GM18870 (cell line): ENCODE data around the gene PHEX.
"Not testable (repeated sequence)": the region's sequence is repeated elsewhere in the genome, so short reads cannot be mapped to it uniquely, and the experiment has no call there.

ENCODE experiments used
- ATAC-seq: cut with Tn5 transposase; IDR thresholded peaks from one replicate; pipeline ENCODE4 v1.9.1; 2021; ENCODE audit warnings: moderate library complexity; ENCODE audit not compliant: unreplicated experiment

The PHEX gene

DNA sequence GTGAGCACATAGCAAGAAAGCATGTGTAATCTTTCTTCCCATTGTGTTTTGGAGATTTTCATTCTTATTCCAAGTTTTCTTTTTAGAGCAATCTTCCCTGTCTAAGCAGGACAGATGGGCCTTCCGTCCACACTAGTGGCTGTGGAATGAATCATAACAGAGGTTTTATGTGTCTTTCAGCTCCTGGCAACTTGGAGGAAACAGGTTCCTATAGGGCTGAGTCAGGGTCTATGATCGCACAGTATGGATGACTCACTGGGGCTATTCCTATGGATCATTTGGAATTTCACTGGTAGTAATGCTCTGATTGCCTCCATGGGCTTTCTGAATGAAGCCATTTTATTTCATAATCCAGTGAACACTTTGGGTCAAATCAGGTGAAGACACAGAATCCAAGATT lies 188.8 kb downstream of the PHEX start:
- no peak for ATAC-seq

DNA sequence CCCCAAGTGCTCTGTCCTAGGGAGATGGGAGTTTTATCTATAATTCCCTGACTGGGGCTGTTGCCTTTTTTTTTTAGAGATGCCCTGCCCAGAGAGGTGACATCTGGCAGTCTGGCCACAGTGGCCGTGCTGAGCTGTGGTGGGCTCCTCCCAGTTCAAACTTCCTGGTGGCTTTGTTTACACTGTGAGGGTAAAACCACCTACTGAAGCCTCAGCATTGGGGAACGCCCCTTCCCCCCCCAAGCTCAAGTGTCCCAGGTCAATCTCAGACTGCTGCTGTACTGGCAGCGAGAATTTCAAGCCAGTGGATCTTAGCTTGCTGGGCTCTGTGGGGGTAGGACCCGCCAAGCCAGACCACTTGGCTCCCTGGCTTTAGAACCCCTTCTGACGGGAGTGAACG lies 202.3 kb downstream of the PHEX start:
- no peak for ATAC-seq

DNA sequence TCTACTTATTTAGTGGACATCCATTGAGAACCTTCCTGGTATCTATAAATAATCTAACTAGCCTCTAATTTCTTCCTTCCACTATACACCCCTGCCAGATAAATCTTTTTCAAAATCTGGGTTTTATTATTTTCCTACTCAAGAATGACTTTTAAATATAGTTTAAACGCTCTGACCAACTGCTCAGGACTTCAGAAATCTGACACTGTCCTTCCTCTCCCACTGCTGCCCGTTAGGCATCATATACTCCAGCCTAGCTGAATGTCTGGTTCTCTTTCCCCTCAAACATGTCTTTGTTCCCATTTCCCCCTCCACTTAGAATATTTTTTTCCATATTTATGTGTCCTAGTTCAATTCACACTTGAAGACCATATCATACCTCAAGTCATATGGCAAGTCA lies 205.4 kb downstream of the PHEX start:
- no peak for ATAC-seq

DNA sequence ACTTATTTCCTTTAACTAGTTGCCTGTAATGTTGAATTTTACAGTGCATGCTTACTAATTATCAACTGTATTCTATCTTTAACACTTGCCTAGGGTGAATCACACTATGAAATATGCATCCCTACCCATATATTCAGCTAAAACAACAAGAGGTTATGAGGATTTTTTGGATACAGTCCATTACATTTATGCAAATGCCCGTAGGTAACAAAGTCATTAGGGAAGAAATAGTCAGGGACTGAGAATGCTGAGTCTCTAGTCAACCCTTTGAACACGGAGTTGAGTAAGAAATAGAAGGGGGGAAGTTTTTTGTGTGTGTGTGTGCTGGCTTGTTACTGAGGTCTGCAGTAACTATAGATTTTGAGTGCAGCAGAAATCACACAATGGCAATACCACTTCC lies 214.5 kb downstream of the PHEX start:
- ATAC-seq: no peak

DNA sequence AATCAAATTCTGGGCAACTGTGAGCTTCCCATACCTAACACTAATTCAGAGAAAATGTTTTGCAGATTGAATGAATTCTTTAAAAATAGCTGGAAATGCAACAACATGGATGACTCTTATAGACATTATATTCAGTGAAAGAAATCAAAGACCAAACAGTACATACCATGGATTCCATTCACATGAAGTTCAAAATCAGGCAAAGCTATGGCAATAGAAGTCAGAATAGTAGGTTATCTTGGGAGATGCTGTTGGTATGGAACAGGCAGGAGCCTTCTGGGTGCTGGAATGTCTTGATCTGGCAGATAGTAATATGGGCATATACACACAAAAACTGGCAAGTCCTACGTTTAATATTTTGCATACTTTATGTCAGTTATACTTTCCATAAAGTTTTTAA lies 215.0 kb downstream of the PHEX start:
- no peak for ATAC-seq

DNA sequence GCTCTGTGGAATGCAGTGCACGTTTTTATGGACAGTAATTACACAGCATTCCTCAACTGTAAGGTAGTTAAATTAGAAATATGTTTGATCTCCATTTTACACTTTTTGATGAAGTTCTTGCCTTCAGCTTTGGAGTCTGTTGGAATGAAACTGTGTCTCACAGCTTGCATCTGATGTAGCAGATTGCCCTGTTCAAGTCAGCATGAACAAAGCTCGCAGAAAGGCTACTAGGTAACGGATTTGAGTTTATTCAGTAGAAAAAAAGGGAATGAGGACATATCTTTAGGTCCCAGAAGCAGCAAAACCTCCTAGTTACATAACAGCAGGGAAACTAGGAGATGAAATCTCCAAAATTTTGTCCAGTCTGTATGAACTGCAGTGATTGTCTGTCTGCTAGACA lies 216.3 kb downstream of the PHEX start:
- no peak for ATAC-seq

DNA sequence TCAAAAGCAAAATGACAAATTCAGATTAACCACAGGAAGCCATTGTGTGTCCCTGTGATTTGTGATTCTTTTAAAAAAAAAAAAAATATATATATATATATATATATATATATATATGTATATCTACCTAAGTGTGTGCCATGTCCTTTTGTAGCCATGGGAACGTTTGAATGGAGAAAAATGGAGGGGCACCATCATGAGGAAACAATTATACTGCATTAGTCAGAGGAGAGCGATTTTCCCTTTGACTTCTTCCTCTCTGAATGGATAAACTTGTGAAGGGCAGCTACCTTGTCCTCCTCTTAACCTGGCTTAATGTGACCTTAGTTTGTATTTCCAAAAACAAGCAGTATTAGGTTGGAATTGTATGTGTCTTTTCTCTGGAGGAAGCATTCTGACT lies 217.2 kb downstream of the PHEX start:
- ATAC-seq: no peak

DNA sequence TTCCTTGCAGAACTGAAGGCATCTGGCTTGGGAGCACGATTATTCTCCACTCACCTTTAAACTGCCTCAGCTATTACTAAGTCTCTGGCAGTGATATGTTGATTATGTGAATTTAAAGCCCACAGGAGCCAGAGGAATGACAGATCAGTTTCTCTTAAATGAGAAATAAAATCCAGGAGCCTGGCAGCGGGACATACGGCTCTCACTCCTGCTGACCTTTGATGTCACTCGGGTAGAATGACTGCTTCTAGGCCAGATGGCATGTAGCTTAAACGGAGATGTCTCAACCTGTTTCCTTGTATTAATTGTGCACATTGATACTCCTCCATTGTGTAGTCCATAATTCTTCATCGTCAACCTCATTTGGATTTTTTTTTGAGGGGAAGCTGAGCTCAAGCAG lies 236.6 kb downstream of the PHEX start:
- no peak for ATAC-seq

DNA sequence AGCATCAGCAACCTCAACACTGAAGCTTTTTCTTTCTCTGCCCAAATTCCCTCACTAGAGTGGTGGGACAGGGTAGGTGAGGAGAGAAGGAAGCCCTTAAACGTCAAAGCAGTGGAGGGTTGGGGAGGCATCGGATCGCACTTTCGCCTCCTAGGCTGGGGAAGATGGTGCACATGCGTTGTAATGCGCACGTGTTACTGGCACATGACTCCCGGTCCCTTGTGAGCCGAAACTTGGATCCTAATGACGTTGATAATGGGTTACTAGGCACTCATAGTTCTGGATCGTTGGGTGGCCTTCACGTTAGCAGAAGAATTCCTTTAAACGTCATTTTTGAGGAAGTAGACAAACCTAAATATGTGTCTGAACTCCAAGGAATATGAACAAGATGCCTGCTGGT lies 240.5 kb downstream of the PHEX start, which contains the start of gene CBLL2:
CBLL2 (plus strand) TSS at position 301 of the 400 bp plus-strand sequence; CDS start at position 380, 79 bp downstream.
- no peak for ATAC-seq

DNA sequence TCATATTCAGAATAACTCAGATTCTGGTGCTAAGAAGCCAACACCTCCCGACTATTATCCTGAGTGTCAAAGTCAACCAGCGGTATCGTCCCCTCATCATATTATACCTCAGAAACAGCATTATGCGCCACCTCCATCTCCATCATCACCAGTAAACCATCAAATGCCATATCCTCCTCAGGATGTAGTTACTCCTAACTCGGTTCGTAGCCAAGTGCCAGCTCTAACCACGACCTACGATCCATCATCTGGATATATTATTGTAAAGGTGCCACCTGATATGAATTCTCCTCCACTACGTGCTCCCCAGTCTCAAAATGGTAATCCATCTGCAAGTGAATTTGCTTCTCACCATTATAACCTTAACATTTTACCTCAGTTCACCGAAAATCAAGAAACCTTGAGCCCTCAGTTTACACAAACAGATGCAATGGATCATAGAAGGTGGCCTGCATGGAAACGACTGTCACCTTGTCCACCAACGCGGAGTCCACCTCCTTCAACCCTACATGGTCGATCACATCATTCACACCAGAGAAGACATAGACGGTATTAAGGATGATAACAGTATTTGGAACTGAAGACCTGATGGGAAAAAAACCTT lies 241.7 kb downstream of the PHEX start:
- ATAC-seq: no peak

DNA sequence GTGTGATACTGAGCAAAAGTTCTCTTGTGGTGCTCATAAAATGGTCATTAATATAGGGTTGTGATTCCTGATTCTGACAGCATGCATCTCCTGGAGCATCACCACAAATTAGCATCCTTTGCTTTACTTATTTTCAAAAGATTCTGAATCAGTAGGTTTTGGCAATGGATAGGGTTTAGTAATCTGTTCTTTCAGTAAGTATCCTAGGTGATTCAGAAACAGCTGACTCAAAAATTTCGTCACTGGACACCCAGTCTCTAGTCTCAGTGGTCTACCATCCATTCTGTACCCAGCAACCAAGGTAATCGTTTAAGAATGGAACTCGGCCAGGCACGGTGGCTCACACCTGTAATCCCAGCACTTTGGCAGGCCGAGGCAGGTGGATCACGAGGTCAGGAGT lies 244.7 kb downstream of the PHEX start:
- no peak for ATAC-seq

DNA sequence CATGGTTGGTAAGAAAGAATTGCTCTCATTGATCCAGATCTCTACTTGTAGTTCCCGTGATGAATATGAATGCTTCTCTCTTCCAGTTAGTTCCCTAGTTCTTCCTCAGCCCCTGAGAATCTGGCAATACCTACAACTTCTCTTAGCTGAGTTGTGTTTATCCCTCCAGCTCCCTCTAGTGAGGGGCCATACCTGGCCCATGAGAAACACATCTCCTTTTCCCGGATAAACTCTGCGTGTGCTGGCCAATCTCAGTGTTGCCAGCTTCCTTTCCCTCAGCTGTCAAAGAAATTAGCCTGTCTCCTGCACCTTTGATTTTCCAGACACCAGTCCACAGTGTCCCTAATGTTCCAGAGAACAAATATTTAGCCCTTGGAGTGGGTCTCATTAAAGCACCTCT lies 246.2 kb downstream of the PHEX start:
- ATAC-seq: no peak

DNA sequence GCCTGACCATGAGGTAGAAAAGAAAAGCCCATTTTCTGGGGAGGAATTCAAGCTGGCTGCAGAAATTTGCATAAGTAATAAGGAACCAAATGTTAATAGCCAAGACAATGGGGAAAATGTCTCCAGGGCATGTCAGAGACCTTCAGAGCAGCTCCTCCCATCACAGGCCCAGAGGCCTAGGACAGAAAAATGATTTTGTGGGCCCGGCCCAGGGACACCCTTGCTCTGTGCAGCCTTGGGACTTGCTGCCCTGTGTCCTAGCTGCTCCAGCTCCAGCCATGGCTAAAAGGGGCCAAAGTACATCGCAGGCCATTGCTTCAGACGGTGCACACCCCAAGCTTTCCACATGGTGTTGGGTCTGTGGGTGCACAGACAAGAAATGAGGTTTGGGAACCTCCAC lies 257.1 kb downstream of the PHEX start:
- ATAC-seq: not testable (repeated sequence)

DNA sequence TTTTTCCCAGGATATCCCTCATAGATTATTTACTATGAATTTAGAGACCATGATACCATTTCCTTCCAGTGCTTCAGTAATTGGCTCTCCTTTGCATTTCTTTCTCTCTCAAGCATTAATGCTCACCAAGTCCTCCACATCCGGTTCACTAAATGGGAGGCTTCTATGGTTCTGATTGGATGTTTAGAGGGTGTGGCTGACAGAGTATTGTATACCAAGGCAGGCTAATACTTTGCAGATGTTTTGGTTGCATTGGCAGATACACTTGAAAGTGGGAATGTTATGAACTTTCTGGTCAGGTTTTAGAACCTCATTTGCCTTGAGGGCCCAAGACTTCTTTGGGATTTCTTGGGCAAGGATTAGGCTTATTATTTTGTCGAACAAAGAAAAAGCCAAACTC lies 264.7 kb downstream of the PHEX start:
- ATAC-seq: no peak

DNA sequence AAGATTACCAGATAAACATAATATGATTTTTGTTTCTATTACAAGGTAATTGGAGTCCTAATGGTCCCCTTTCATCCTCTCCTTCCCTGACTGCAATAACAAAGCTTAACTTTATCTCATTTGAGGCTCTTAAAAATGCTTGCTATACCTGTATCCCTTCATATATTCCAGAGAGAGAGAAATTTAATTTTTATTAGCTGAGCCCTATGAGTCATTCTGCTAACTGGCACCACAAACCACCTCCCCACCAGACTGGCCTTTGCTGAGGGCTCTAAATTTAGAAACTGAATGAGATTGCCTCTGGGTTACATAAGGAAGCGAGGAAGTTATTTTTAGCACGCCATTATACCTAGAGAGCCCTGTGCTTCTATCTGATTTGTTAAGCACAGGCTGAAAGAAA lies 268.0 kb downstream of the PHEX start:
- ATAC-seq: peak; percentile 77
